Erythroblast (primary cell): ENCODE data around the gene KCNE2.
"Not testable (repeated sequence)": the region's sequence is repeated elsewhere in the genome, so short reads cannot be mapped to it uniquely, and the experiment has no call there.

Experiments used
- GATA1 ChIP-seq: IDR thresholded peaks from 2 replicates; pipeline ENCODE4 v1.6.1; 2011; ENCODE audit warnings: low read depth, mild to moderate bottlenecking, control low read depth, low read length, moderate library complexity
- POLR2A ChIP-seq: IDR thresholded peaks from 2 replicates; pipeline ENCODE4 v1.6.1; 2011; ENCODE audit warnings: mild to moderate bottlenecking, low read length

GRCh38 chr21:34406102-34406501 lies 42.3 kb downstream of the KCNE2 start:
- TF ChIP-seq POLR2A, GATA1: not testable (repeated sequence)
